ENCODE results near the gene GRAP2.

GRCh38 chr22:39942439-39943230 is 41.8 kb downstream of the GRAP2 start:
- no peak for TF ChIP-seq CTCF (IDR thresholded peaks at IDR 0.05 in 2 of 3, conservative IDR thresholded peaks at IDR 0.05 in 1 of 3; ENCODE audit: borderline replicate concordance in 1 of 3, insufficient read depth in 1 of 3, low read depth in 2 of 3, low read length in 2 of 3)
- TF ChIP-seq TCF7L2 (IDR thresholded peaks at IDR 0.05; ENCODE audit: borderline replicate concordance, extremely low read depth, insufficient read depth, insufficient read length): no peak
- TF ChIP-seq JUND (IDR thresholded peaks at IDR 0.05): no peak
- no peak for TF ChIP-seq EGR1 (IDR thresholded peaks at IDR 0.05; ENCODE audit: low read depth)
- TF ChIP-seq EZH2phosphoT487 (IDR thresholded peaks at IDR 0.05; ENCODE audit: borderline replicate concordance): no peak
- TF ChIP-seq YY1 (IDR thresholded peaks at IDR 0.05; ENCODE audit: extremely low read depth, insufficient replicate concordance, low read depth, low read length): no peak
- TF ChIP-seq REST (IDR thresholded peaks at IDR 0.05; ENCODE audit: low read depth): no peak
- TF ChIP-seq, protein P1, sequence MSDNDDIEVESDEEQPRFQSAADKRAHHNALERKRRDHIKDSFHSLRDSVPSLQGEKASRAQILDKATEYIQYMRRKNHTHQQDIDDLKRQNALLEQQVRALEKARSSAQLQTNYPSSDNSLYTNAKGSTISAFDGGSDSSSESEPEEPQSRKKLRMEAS (IDR thresholded peaks at IDR 0.05): no peak
- TF ChIP-seq FOSL1 (IDR thresholded peaks at IDR 0.05; ENCODE audit: low read depth): no peak
- TF ChIP-seq POLR2AphosphoS5 (IDR thresholded peaks at IDR 0.05; ENCODE audit: low read depth, low read length): no peak
- TF ChIP-seq POLR2A (IDR thresholded peaks at IDR 0.05; ENCODE audit: borderline replicate concordance, extremely low read depth, insufficient read depth, insufficient read length): no peak
- TF ChIP-seq EZH2 (IDR thresholded peaks at IDR 0.05): no peak
- TF ChIP-seq CEBPB (IDR thresholded peaks at IDR 0.05; ENCODE audit: low read depth): no peak
